ENCODE measurements around the gene NDUFS4.
"Not testable (repeated sequence)": the region's sequence is repeated elsewhere in the genome, so short reads cannot be mapped to it uniquely, and the experiment has no call there.

NDUFS4 gene

GRCh38 chr5:53560506-53561191 is at the start of gene NDUFS4:
NDUFS4 (plus strand) TSS chr5:53560639; CDS start chr5:53560663, 24 bp downstream.
- peak; percentile 84 for DNase-seq

- DNase-seq: no peak
Observed at GRCh38 chr5:53512539-53512938, 47.9 kb upstream of the NDUFS4 start.

- DNase-seq: no peak
Observed at GRCh38 chr5:53515988-53516387, 44.5 kb upstream of the NDUFS4 start.

- DNase-seq: no peak
Observed at GRCh38 chr5:53520813-53521212, 39.6 kb upstream of the NDUFS4 start.

- DNase-seq: no peak
Observed at GRCh38 chr5:53537711-53538110, 22.7 kb upstream of the NDUFS4 start.

GRCh38 chr5:53540739-53541138 is 19.7 kb upstream of the NDUFS4 start:
- not testable (repeated sequence) for DNase-seq

- no peak for DNase-seq
Observed at GRCh38 chr5:53541859-53542258, 18.6 kb upstream of the NDUFS4 start.

GRCh38 chr5:53542926-53543325 is 17.5 kb upstream of the NDUFS4 start:
- no peak for DNase-seq

GRCh38 chr5:53543401-53543800 is 17.0 kb upstream of the NDUFS4 start:
- DNase-seq: no peak

- DNase-seq: no peak
Observed at GRCh38 chr5:53545744-53546143, 14.7 kb upstream of the NDUFS4 start.

- DNase-seq: no peak
Observed at GRCh38 chr5:53547226-53547625, 13.2 kb upstream of the NDUFS4 start.

- not testable (repeated sequence) for DNase-seq
Observed at GRCh38 chr5:53548501-53548900, 11.9 kb upstream of the NDUFS4 start.

GRCh38 chr5:53549792-53550191 is 10.6 kb upstream of the NDUFS4 start:
- DNase-seq: no peak

- DNase-seq: no peak
Observed at GRCh38 chr5:53552561-53552960, 7.9 kb upstream of the NDUFS4 start.

- DNase-seq: no peak
Observed at GRCh38 chr5:53554444-53554843, 6.0 kb upstream of the NDUFS4 start.

- no peak for DNase-seq
Observed at GRCh38 chr5:53555160-53555559, 5.3 kb upstream of the NDUFS4 start.

GRCh38 chr5:53556001-53556400 is 4.4 kb upstream of the NDUFS4 start:
- DNase-seq: no peak

- DNase-seq: no peak
Observed at GRCh38 chr5:53557386-53557785, 3.1 kb upstream of the NDUFS4 start.

- no peak for DNase-seq
Observed at GRCh38 chr5:53558966-53559365, 1.5 kb upstream of the NDUFS4 start.

GRCh38 chr5:53560028-53560427 is 411 bp upstream of the NDUFS4 start:
- DNase-seq: no peak

- DNase-seq: no peak
Observed at GRCh38 chr5:53568401-53568800, 8.0 kb downstream of the NDUFS4 start.

- DNase-seq: no peak
Observed at GRCh38 chr5:53568871-53569270, 8.4 kb downstream of the NDUFS4 start.

- no peak for DNase-seq
Observed at GRCh38 chr5:53569453-53569852, 9.0 kb downstream of the NDUFS4 start.

GRCh38 chr5:53571403-53571802 is 11.0 kb downstream of the NDUFS4 start:
- no peak for DNase-seq

GRCh38 chr5:53575101-53575500 is 14.7 kb downstream of the NDUFS4 start:
- no peak for DNase-seq

All from NCI-H2029 (cell line).